SK-N-SH treated with all-trans-retinoic acid at 6 μM for 48 hours (cell line): Measurements from ENCODE around the gene DGCR2.

Experiments
- ESRRG ChIP-seq: fragments of 250-450 bp; sonication (Bioruptor Pico); IDR thresholded peaks from 2 replicates; pipeline ENCODE4 v1.6.1; 2021; ENCODE audit warnings: mild to moderate bottlenecking
- GLIS3 ChIP-seq: fragments of 250-450 bp; sonication (Bioruptor Pico); IDR thresholded peaks from 2 replicates; pipeline ENCODE4 v1.5.0; 2020; ENCODE audit warnings: mild to moderate bottlenecking, moderate library complexity
- PATZ1 ChIP-seq: fragments of 250-450 bp; sonication (Bioruptor Pico); IDR thresholded peaks from 2 replicates; pipeline ENCODE4 v1.8.0; 2020; ENCODE audit warnings: mild to moderate bottlenecking, moderate library complexity, borderline replicate concordance
- PPARA ChIP-seq: fragments of 250-450 bp; sonication (Bioruptor Pico); IDR thresholded peaks from 2 replicates; pipeline ENCODE4 v1.5.0; 2020; ENCODE audit warnings: mild to moderate bottlenecking, borderline replicate concordance
- RARB ChIP-seq: fragments of 250-450 bp; sonication (Bioruptor Pico); IDR thresholded peaks from 2 replicates; pipeline ENCODE4 v1.8.0; 2021; ENCODE audit warnings: mild to moderate bottlenecking, moderate library complexity
- SNAI2 ChIP-seq: fragments of 250-450 bp; sonication (Bioruptor Pico); IDR thresholded peaks from 2 replicates; pipeline ENCODE4 v1.5.0; 2020; ENCODE audit warnings: mild to moderate bottlenecking, moderate library complexity
- TCF4 ChIP-seq: fragments of 250-450 bp; sonication (Bioruptor Pico); IDR thresholded peaks from 2 replicates; pipeline ENCODE4 v1.8.0; 2021; ENCODE audit warnings: mild to moderate bottlenecking, moderate library complexity, borderline replicate concordance
- TSHZ2 ChIP-seq: fragments of 250-450 bp; sonication (Bioruptor Pico); IDR thresholded peaks from 2 replicates; pipeline ENCODE4 v1.5.0; 2020; ENCODE audit warnings: mild to moderate bottlenecking, moderate library complexity
- ZC3H10 ChIP-seq: fragments of 250-450 bp; sonication (Bioruptor Pico); IDR thresholded peaks from 2 replicates; pipeline ENCODE4 v1.5.1; 2021; ENCODE audit warnings: mild to moderate bottlenecking, moderate library complexity

GRCh38 chr22:19131685-19132015, 9.4 kb upstream of the DGCR2 start:
- TF ChIP-seq PATZ1 (CRISPR knock-in tag) = no peak
- TF ChIP-seq SNAI2 (CRISPR knock-in tag) = no peak
- TF ChIP-seq ZC3H10 (CRISPR knock-in tag) = no peak
- no peak for TF ChIP-seq TSHZ2
- TF ChIP-seq ESRRG (CRISPR knock-in tag) = no peak
- TF ChIP-seq PPARA = no peak
- TF ChIP-seq GLIS3 = no peak
- TF ChIP-seq TCF4 (CRISPR knock-in tag) = no peak
- TF ChIP-seq RARB (CRISPR knock-in tag) = no peak
